Aorta (tissue), 5 donors: ENCODE data around the gene GRM8. TPM values are rescaled to one million over a fixed set of nuclear protein-coding genes. Genes with fewer than 3 reads are reported as not detected.

Experiments used
- ATAC-seq: fragments of 200-7000 bp; cut with Tn5 transposase; one replicate; pipeline ENCODE4 v1.9.1; 2022; ENCODE audit warnings: moderate library complexity; ENCODE audit not compliant: low FRiP score
- DNase-seq, 2 donors: peaks; one replicate each; pipeline ENCODE4 v3.0.0-alpha.2; 2020
- H3K27ac ChIP-seq, 2 donors: one replicate each; pipeline ENCODE4 v1.5.1; 2013; ENCODE audit warnings: low read length in 2 of 2, mild to moderate bottlenecking in 2 of 2, moderate library complexity in 2 of 2, control low read depth in 1 of 2, inconsistent platforms in 1 of 2, low read depth in 1 of 2
- H3K27me3 ChIP-seq, 2 donors: one replicate each; pipeline ENCODE4 v1.6.1; 2013; ENCODE audit warnings: control low read depth in 1 of 2, low read length in 1 of 2, mild to moderate bottlenecking in 1 of 2, moderate library complexity in 1 of 2; ENCODE audit not compliant: insufficient read depth in 2 of 2, control insufficient read depth in 1 of 2
- H3K36me3 ChIP-seq, 2 donors: one replicate each; pipeline ENCODE4 v1.6.1; 2013; ENCODE audit warnings: control low read depth in 1 of 2, low read length in 1 of 2, mild to moderate bottlenecking in 1 of 2; ENCODE audit not compliant: insufficient read depth in 2 of 2, control insufficient read depth in 1 of 2
- H3K4me1 ChIP-seq, 2 donors: one replicate each; pipeline ENCODE4 v1.6.1; 2013; ENCODE audit warnings: low read length in 2 of 2, control low read depth in 1 of 2, mild to moderate bottlenecking in 1 of 2, moderate library complexity in 1 of 2; ENCODE audit not compliant: insufficient read depth in 2 of 2, control insufficient read depth in 1 of 2
- H3K4me3 ChIP-seq, 2 donors: one replicate each; pipeline ENCODE4 v1.5.1; 2013; ENCODE audit warnings: low read length in 2 of 2, control low read depth in 1 of 2, mild to moderate bottlenecking in 1 of 2
- H3K9me3 ChIP-seq: one replicate; pipeline ENCODE4 v1.6.1; 2013; ENCODE audit warnings: mild to moderate bottlenecking, low read length; ENCODE audit not compliant: control insufficient read depth
- WGBS, 2 donors: extraction: QIAGEN DNeasy Blood & Tissue Kit; methylation state at CpG; one replicate each; pipeline ENCODE4 v1.1.7; 2013; 5-methylcytosine and 5-hydroxymethylcytosine counted together
- intact Hi-C, 2 donors: fragments of 100-400 bp; cut with DNase I; formaldehyde crosslinking; loops; one replicate each; pipeline versions ENCODE4 v1.14.2 to v1.15.0; 2022
- microRNA-seq, 2 donors: library from miRNA; unstranded; fragments of <30 nt; microRNA quantifications; one replicate each; pipeline ENCODE4 v1.2.0, GENCODE V29; 2020
- polyA plus RNA-seq, 2 donors: library from polyadenylated mRNA; stranded (reverse); fragments of 200-250 nt; gene quantifications; one replicate each; pipeline ENCODE4 v1.2.3, GENCODE V29; 2013
- total RNA-seq, 2 donors: library from RNA; stranded (reverse); fragmentation: NEBNext Ultra II Directional; extraction: Animal tissue kit (Norgen Biotek cat#: 25700); gene quantifications; one replicate each; pipeline ENCODE4 v1.2.1, GENCODE V29; 2021
- donor health status: healthy with polysubstance abuse.
- donor health status: Bipolar disorder and iron deficiency.
- donor health status: DM: no; HTN: no; CAD: no.
- donor health status: DM: no; HTN: no; CAD: no.
- donor health status: DM: yes; HTN: yes; CAD: no.

The GRM8 gene
- total and polyA plus RNA-seq, 4 donors: 0.20 TPM; not detected in 3

DNA sequence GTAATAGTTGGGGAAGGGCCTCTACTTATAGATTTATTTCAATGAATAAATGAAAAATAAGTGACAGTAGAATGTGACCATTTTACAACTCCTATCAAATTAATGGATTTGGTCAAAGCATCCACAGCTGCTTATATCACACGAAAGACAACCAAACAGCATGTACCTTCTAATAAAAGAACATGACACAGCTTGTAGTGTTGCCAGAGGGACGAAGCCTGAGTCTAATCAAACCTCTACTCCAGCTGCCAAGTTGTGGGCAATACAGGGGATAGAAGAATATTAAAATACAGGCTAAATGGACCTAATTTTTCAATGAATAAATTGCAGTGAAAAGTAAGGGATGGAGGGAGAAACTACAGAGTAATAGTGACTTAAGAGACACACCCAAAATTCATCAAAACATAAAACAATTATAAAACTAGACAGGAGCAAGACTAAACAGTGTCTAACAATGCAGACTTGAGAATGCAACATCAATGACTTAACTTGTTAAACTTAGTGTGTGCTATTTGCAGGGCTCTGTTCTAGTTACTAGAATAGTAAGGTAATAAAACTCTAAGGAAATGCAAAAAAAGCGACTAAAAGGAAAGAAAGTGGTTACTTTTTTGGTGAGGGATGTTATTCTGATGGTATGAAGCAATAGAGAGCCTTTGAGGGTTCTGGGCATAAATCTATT is 853.8 kb downstream of the GRM8 start:
- intact Hi-C loops: no loop called here
- Histone ChIP-seq H3K27ac (no peak overlapping the region), H3K4me1 (no peaks in the 10 kb centered on the region), H3K36me3 (no peaks in the 10 kb centered on the region), H3K4me3 (no peak overlapping the region), H3K9me3 (no peaks in the 10 kb centered on the region), H3K27me3 (no peaks in the 10 kb centered on the region)
- ATAC-seq (no peak), DNase-seq (no peak)
- 63 to 71% methylated on average over 3 of the region's 3 CpGs for WGBS, 2 donors

DNA sequence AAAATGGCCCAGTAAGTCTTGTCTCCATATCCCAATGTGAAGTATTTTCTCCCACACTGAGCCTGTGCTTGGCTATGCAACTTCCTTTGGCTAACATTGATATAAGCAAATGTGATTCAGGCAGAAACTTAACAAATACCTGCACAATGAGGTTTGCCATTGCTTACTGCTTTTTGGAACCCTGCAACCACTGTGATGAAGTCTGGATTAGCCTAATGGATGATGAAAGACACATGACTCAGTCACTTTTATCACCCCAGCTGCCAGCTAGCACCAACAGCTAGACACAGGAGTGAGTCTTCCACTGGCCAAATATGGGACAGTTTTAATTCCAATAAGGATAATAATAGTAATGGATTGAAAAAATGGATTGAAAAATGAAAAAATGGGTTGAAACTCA is 854.5 kb downstream of the GRM8 start:
- Histone ChIP-seq H3K27ac (no peak overlapping the region), H3K4me1 (no peaks in the 10 kb centered on the region), H3K4me3 (no peak overlapping the region), H3K9me3 (no peaks in the 10 kb centered on the region), H3K36me3 (no peaks in the 10 kb centered on the region), H3K27me3 (no peaks in the 10 kb centered on the region)
- no peak for ATAC-seq
- DNase-seq: no peak
- intact Hi-C loops: no loop called here

DNA sequence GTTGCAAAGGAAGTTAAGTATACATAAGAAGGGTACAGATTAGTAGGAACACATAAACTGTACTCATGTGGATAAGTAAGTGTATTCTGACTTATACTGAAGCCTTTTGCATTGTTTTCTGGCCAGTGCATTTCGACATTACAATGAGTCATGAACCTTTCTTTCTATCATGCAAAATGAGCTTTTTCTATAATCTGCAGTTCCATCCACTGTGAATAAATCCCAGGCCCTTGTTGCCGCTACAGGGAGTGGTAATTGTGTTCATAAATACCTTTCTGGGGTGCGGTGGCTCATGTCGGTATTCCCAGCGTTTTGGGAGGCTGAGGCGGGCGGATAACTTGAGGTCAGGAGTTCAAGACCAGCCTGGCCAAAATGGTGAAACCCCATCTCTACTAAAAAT is 858.3 kb downstream of the GRM8 start:
- H3K27me3 ChIP-seq: no peaks in the 10 kb centered on the region
- H3K36me3 ChIP-seq: no peaks in the 10 kb centered on the region
- H3K4me3 ChIP-seq: no peak overlapping the region
- no peak overlapping the region for H3K27ac ChIP-seq
- no peaks in the 10 kb centered on the region for H3K9me3 ChIP-seq
- H3K4me1 ChIP-seq: no peaks in the 10 kb centered on the region
- no peak for DNase-seq
- ATAC-seq: no peak
- 71 to 77% methylated on average over 7 of the region's 7 CpGs for WGBS, 2 donors
- intact Hi-C loops: no loop called here

Small RNA genes within 50 kb of the gene (microRNA-seq; reads per million reads assigned to microRNA genes)
- gene MIR592: 0 to 1.2 reads per million in 2 donors

Other genes starting within 250 kb of the GRM8 start
- gene ZNF800, start 139.8 kb upstream of the GRM8 start, total RNA-seq: 10 to 100 TPM; 39.5 to 46.8 TPM
- 1 to 10 TPM; 3.4 to 8.1 TPM for gene ZNF800, start 139.8 kb upstream of the GRM8 start, polyA plus RNA-seq